D341Med (cell line): ENCODE measurements around the gene SCAMP2.

Experiments used
- DNase-seq: peaks from one replicate; pipeline ENCODE4 v3.0.0; 2012; ENCODE audit warnings: low spot score

SCAMP2 gene

DNA sequence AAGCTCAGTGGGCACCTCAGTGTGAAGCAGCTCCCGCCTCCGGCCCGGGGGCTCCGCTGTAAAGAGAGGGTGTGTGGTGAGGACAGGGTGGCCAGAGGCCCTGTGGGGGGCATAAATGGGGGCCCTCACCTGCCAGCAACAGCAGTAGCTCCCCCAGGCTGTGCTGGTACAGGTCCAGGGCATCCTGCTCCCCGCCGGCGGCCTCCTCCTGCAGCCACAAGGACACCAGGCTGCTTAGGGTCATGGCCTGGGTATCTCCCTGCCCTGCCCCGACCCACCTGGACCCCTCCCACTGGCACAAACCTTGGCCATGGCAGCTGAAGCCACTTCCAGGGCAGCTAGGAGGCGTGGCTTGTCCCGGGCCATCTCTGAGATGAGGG lies 35.0 kb downstream of the SCAMP2 start:
- no peak for DNase-seq

DNA sequence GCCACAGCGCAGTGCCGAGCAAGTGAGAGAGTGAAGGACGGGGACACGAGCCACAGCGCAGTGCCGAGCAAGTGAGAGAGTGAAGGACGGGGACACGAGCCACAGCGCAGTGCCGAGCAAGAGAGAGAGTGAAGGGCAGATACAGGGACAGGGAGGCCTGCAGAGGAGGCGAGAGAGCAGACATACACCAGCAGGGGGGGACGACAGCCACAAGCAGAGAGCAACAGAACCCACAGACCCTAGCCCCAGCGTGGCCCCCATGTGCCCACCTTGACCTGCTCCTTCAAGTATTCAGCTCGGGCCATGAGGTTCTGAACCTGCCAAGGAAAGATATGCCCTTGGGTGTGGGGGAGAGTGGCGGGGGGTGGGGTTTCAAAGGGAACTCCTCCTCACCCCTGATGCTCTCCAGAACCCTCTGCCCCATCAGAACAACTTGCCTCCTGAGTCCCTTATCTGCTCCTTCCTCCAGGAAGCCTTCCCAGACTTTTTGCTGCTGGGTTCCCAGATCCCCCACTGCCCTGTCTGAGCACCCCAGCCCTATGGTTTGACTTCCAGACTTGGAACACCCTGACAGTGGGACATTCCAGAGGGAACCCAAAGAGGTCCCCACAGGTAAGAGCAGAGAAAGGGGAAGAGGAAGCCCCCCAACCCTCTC lies 35.6 kb downstream of the SCAMP2 start:
- DNase-seq, result no peak

GRCh38 chr15:74836846-74837245 lies 36.3 kb downstream of the SCAMP2 start:
- no peak for DNase-seq

DNA sequence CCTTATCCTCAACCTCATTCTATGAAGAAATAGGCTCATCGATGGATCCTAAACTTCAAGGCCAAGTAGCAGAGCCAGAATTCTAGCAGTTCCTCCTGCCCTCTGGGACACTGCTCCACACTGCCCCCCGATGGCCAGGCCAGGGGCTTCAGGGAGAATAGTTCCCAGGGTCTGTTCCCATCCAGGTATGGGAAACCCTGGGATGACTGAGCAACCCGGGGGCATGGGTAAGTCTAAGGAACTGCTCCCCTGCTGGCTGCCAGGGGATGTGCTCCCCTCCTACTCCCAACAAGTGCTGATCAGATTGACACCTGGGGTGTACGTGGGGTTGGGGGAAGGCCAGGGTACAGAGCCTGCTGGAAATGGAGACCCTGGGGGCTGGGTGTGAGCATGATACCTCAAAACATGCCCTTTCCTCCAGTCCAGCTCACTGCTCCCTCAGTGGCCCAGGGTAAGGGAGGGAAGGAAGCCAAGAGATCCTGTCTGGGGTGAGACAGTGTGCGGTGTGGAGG lies 37.8 kb downstream of the SCAMP2 start:
- peak; percentile 87 for DNase-seq

GRCh38 chr15:74833376-74834107 lies 39.6 kb downstream of the SCAMP2 start:
- DNase-seq, result no peak

- no peak for DNase-seq
Observed at GRCh38 chr15:74832826-74833225, 40.3 kb downstream of the SCAMP2 start.

- DNase-seq, result no peak
Observed at GRCh38 chr15:74831813-74832495, 41.2 kb downstream of the SCAMP2 start.

DNA sequence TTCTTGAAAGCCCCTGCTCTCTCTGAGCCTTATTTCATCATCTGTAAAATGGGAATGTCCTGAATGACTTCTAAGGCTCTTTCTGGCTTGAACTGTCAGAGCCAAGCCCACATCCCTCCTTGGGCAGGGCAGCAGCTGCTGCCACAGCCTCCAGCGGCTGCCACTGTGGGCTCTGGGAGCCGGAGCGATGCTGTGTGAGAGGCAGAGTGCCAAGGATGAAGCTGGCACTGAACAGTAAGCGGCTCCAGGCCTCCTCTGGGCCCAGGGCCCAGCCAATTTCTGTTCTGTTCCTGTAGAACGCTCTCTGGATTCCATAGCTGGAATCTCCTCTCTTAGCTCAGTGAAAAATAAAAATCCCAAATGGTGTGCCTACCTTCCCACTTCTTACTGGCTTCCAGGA lies 42.3 kb downstream of the SCAMP2 start:
- DNase-seq, result no peak

DNA sequence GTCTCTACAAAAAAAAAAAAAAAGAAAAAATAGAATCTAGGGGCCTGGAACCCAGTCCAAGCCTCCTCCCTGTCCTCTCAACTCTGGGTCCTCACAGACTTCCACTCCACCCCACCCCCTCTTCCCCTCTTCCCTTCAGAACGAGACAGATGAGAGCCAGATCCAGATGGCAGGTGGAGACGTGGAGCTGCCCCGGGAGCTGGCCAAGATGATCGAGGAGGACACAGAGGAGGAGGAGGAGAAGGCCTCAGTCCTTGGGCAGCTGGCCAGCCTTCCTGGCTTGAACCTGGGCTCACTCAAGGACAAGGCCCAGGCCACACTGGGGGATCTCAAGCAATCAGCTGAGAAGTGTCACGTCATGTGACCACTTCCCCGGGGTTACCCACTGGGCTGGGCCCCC lies 43.2 kb downstream of the SCAMP2 start:
- DNase-seq, result no peak

DNA sequence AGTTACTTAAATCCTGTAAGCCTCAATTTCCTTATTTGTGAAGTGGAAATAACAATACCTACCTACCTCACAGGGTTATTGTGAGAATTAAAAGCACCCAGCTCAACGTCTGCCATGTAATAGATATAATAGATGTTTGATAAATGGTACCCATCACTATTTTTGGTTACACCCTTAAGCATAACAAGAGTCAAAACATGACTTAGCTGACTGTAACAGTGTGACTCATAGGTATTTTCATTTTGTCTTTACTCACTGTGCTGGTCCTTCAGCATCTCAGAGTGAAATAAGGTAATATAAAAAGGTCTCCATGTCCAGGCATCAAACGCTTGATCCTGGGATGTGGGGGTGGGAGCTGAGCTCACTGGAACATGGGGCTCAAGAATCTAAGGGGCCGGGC lies 43.7 kb downstream of the SCAMP2 start:
- DNase-seq, result no peak

- no peak for DNase-seq
Observed at GRCh38 chr15:74828835-74829234, 44.3 kb downstream of the SCAMP2 start.

- no peak for DNase-seq
Observed at GRCh38 chr15:74827614-74828013, 45.6 kb downstream of the SCAMP2 start.

GRCh38 chr15:74826921-74827320 lies 46.2 kb downstream of the SCAMP2 start:
- peak; percentile 78 for DNase-seq

GRCh38 chr15:74826364-74826819 lies 46.8 kb downstream of the SCAMP2 start, which contains the start of gene CPLX3:
CPLX3 (plus strand) TSS chr15:74826627; CDS start chr15:74826704, 77 bp downstream.
- DNase-seq, result peak; percentile 70

DNA sequence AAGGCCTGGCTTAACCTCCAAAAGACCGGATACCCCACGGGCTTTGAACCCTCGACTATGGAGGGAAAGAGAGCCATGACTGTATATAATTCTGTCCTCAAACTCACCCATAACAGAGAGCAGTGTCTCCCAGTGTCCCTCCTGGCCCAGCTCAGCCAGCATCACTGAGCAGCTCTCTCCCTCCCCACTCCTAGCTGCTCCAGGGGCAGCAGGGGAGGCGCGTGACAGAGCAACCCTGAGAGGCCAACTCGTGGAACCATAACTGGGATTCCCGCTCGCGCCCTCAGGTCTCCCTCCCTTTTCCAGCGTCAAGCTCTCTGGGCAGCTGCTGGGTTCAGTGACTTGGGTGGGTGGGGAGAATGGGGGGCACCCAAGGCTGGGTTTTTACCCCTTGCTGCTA lies 47.3 kb downstream of the SCAMP2 start:
- no peak for DNase-seq

DNA sequence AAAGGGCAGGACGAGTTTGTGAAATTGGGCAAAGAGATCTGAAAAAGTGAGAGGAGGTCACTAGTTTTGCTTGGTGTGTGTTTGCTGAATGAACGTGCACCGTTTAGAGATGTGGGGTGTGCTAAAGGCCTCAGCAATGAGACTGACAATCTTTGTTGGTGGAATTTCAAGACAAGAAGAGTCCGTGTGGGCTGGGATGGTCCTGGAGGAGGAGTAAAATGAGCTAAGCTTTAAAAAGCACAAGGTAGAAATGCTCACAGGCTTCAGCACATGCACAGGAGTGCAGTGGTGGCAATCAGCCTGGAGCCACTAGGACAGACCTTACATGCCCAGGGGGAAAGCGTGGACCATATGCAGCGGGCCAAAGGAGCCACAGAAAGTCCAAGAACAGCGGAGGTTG lies 48.2 kb downstream of the SCAMP2 start:
- no peak for DNase-seq

GRCh38 chr15:74823324-74823723 lies 49.8 kb downstream of the SCAMP2 start:
- no peak for DNase-seq

GRCh38 chr15:74822233-74822632 lies 50.9 kb downstream of the SCAMP2 start:
- DNase-seq, result no peak

- no peak for DNase-seq
Observed at GRCh38 chr15:74821790-74822158, 51.4 kb downstream of the SCAMP2 start.

DNA sequence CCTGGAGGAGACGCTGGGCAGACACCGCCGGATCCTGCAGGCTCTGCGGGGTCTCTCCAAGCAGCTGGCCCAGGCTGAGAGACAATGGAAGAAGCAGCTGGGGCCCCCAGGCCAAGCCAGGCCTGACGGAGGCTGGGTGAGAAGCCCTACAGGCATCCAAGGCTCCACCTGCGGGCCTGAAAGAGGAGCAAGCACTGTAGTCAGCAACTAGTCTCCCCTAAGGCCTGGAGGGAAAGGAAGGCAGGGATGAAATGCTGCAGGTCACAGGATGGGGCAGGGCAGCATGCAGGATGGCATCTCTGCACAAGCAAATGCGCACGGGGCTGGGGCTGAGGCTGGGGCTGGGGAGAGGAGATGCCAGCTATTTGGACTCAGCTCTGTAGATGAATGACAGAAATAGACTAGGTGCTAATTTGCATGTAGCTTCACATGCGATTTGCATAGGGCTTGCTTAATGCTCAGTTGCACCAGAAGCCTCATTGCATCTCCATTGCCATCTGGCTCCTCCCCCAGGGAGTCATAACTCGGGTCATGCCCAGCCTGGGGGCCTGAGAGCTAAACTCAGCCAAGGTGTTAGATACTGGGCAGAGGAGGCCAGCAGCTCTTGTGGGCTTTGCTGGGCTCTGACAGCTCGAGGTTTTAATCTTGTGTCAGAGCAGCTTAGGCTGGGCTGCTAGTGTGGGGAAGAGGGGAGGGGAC lies 51.9 kb downstream of the SCAMP2 start:
- peak; percentile 81 for DNase-seq

DNA sequence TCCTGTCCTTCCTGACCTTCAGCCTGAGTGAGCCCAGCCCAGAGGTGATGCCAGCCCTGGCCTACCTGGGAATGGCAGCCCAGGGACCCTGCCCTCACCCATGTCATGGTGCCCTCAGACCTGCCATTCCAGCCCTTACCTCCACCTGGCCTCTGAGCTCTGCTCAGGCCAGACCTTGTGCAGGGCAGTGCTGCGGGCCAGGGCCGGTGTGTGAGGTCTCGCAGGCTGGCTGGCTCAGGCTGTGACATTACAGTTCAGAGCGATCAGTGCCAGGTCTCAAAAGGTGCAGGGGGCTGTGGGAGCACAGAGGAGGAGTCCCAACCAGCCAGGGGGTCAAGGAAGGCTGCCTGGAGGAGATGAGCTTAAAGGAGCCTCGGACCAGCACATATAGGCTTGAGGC lies 53.1 kb downstream of the SCAMP2 start:
- no peak for DNase-seq

DNA sequence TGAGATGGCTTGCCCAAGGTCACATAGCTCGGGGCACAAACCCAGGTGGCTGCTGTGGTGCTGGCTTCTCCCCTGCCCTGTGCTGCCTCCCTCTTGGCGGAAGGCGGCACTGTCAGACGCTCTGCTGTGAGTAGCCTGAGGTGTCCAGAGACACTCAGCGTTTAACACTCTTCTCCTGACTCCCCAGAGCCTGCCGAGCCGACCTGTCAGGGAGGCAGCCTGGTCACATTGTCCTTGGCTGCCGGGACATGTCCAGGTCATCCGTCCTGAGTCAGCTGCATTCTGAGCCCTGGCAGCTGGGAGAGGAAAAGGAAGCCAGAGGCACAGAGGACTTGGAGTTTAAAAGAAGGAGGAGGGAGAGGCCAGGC lies 55.8 kb downstream of the SCAMP2 start:
- peak; percentile 60 for DNase-seq
